HG02852 (cell line): ENCODE measurements around the gene ST3GAL4.
A peak's percentile ranks its signal among the peaks of the same experiment; 100 is the strongest.
"Not testable (repeated sequence)": the region's sequence is repeated elsewhere in the genome, so short reads cannot be mapped to it uniquely, and the experiment has no call there.

Experiments
- ATAC-seq: cut with Tn5 transposase; IDR thresholded peaks from one replicate; pipeline ENCODE4 v1.9.1; 2021; ENCODE audit warnings: mild to moderate bottlenecking, moderate library complexity; ENCODE audit not compliant: unreplicated experiment

The ST3GAL4 gene, protein sequence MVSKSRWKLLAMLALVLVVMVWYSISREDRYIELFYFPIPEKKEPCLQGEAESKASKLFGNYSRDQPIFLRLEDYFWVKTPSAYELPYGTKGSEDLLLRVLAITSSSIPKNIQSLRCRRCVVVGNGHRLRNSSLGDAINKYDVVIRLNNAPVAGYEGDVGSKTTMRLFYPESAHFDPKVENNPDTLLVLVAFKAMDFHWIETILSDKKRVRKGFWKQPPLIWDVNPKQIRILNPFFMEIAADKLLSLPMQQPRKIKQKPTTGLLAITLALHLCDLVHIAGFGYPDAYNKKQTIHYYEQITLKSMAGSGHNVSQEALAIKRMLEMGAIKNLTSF

GRCh38 chr11:126355324-126355925 lies at the start of gene ST3GAL4:
TSS of gene ST3GAL4 (plus strand) at chr11:126355686. CDS start at chr11:126406156, 50,470 bp downstream.
- peak; percentile 57 for ATAC-seq

DNA sequence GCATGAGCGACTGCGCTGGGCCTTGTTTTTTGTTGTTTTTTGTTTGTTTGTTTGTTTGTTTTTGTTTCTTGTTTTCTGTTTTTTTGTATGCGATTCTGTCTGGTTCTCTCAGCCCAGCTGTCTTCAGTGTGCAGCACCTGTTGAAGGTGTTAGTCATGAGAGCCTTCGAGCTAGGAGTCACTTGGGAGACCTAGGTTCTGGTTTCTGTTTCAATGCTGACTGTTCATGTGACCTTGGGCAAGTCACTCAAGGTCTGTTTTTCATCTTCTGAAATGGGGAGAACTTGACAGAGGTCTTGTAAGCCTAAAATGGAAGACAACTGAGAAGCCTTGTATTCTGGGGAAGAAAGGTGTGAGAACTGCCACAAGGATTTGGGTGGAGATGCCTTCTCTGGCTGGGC lies 49.8 kb upstream of the ST3GAL4 start:
- peak; percentile 49 for ATAC-seq

DNA sequence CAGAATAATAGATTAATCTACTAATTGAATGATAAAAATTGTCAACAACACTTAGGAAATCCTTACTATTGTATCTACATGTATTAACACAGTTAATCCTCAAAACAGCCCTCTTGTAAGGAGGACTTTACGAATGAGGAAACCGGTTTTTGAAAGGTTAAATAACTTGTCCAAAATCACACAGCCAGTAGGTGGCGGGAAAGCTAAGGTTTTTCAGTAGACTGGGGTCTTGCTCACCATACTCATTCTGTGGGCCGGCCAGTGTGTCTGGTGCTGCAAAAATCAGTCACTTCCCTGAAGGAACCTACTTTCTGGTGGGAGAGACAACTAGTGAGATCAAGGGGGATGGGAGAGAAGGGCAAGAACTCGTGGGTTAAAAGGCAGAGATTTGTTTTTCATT lies 47.8 kb upstream of the ST3GAL4 start:
- no peak for ATAC-seq

- no peak for ATAC-seq
These were observed 47.2 kb upstream of the ST3GAL4 start for GRCh38 chr11:126308271-126308671.

GRCh38 chr11:126308771-126309170 lies 46.7 kb upstream of the ST3GAL4 start:
- not testable (repeated sequence) for ATAC-seq

DNA sequence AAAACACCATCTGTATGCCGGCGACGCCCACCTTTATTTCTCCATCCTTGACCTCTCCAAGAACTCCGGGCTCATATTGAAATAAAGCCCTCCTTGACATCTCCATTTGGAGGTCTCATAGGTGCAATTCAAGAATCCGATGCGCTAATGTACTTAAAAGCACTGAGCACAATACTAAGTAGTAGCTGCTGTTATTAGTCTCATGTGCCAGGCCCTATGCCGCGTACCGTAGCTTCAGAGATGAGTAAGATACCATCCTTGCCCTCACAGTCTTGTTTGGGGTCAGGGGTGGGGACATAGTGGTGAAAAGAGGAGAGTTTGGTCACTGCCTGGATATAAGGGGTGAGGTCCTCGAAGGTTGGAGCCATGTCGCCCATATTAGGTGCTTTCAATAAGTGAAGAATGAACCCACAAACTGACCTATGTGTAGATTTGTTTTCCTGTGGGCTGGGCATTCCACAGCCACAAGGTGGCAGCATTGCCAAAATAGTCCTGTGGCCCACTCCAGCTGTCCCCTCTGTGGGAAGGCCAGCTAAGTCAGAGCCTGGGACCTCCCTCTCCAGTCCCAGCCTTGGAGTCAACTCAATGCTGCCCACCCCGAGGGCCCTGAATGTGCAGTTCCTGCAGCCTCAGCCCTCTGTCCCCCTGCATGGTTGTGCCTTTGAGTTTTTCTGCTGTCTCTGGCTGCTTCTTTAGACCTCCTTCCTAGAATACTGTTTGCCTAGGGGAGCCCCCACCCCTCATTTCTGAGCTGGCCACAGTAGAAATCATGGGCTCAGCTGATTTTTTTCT lies 45.1 kb upstream of the ST3GAL4 start:
- ATAC-seq: no peak

DNA sequence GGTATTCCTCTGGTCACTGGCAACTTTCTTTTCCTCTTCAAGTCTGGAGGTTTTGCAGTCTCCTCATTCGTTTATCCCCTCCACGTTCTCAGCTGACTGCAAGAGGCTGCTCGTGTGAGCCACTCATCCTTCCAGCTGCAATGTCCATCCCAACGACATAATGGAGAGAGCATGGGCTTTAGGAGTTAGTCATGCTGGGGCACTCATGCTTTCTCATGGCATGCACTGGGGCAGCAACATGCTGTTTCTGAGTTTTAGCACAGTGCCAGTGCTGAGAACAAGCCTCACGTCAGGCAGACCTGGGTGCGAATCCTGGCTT lies 44.5 kb upstream of the ST3GAL4 start:
- no peak for ATAC-seq

- peak; percentile 77 for ATAC-seq
These were observed 43.8 kb upstream of the ST3GAL4 start for GRCh38 chr11:126311401-126312291.

DNA sequence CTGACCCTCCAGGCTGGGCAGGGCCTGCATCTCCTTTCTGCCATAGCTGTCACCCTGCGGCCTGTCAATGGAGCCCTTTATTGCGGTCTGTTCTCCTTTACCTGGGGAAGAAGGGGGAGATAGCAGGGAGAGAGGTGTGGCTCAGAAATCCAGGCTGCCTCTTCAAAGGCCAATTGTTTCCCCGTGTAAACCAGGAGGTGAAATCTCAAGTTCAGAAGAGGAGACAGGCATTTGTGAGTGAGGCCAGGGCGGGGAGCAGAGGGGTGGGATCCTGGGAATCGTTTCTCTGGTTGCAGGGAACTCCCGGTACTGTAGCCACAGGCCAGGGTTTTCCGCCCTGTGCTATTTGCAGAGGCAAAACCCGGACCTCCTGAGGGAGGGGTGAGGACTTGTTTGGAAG lies 42.5 kb upstream of the ST3GAL4 start:
- no peak for ATAC-seq

DNA sequence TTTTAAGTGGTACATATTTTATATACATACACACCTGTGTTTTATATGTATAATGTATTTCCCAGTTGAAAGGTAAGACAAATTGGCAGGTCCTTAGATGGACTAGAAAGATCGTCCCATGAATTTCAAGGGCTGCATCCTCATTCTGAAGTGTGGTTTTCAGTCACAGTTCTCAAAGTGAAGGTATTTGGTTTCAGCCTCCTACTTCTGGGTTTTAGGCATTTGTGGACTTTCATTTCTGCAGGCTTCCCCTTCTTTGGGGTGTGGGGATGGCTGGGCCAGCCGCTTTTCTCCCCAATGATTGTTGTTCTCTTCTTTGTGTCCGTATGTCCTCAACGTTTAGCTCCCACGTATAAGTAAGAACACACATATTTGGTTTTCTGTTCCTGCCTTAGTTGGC lies 41.7 kb upstream of the ST3GAL4 start:
- ATAC-seq: no peak

- no peak for ATAC-seq
These were observed 38.1 kb upstream of the ST3GAL4 start for GRCh38 chr11:126317432-126317755.

DNA sequence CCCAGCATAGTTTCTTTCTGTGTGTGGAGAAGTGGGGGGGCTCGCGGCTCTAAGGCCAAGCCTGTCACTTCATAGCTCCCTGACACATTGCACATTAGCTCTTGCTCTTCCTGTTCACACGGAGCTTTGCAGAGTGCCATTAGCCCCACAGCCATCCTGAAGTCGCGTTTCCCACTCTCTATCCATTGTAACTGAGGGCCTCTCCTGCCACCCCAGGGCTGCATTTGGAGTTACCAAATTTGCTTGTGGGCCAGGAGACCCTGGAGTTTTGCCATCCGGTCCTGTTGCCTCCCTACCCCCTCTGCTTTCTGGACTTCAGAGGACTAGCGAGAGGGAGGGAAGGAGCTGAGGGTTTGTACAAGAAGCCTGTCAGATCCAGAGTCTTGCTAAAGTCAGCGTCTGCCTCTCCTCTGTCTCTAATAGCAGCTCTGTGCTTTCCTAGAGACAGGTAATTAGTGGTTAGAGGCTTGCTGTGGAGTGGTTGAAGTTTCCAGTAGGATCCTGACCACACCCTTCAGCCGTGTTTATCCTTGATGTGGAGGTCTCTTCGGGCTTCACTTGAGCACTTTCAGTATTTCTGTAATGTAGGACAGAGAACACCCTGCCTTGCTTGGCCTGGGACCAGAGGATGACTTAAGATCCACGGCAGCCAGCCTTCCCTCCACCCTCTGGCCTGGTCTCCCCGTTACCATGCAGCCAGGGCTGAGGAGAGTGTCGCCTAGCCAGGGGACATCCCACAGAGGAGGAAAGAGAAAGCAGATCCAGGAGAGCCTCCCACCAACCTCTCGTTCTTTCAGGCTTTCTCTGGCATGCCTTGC lies 37.5 kb upstream of the ST3GAL4 start:
- peak; percentile 19 for ATAC-seq

DNA sequence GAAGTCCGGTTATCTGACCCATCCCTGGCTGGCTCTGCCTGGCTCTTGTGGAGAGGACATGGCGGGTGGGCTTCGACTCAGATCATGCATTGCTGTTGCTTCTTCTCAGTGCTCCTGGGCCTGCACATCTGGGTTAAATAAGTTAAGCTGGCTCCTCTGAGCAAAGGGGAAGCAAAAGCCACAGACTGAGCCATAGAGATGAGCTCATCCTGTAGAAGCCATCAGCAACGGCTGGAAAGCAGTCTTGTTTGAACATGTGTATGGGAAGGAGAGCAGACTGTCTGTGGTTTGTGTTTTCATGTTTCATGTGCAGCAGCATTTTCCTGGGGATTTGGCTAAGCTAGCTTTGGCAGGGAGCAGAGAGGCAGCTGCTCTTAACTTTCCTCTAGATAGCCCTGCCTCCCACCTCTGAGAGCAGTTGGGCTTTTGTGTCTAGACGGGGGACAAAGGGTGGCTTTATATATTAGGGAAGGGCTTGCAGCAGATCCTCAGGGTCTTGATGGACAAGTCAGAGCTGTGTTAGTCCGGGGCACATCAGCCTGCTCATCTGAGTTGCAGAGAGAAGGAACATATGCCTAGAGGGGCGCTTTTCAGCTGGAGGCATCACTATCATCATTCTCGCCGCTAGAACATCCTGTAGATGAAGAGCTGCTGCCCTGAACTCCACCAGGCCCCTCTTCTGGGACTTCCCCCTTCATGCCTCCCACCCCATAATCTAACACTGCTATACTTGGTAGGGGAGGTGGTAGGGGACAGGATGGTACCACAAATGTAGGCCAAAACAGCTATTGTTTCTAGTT lies 36.7 kb upstream of the ST3GAL4 start:
- ATAC-seq: peak; percentile 89

DNA sequence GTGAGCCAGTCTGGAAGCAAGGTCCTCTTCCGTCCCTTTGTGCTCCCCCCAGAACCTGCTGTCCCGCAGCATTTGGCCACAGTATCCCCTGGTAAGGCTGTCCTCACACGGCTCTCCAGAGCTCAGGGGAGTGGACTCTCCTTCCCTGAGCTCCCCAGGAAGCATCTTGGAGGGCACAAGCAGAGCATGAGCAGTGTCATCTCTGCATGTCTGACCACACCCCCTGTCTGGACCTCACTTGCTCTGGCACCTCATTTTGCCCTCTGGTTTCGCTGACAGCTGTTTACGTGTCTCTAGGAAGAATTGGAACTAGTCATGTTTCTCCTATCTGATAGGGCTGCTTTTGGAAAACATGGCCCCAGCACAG lies 36.1 kb upstream of the ST3GAL4 start:
- no peak for ATAC-seq

DNA sequence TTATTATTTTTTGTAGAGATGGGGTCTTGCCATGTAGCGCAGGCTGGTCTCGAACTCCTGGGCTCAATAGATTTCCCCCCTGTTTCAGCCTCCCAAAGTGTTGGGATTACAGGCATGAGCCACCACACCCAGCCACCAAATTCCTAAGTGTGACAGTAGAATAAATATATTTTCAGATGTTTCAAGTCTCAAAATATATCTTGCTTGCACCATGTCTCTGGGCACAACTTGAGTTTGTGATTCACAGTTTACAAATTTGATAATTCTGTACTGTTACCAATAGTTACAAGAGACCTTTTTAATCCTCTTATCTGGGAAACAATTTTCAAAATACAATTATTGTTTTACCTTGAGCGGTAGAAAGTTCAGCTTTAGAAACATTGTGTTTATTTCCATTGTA lies 32.5 kb upstream of the ST3GAL4 start:
- ATAC-seq: no peak

GRCh38 chr11:126327281-126328000 lies 28.0 kb upstream of the ST3GAL4 start:
- no peak for ATAC-seq

- ATAC-seq: no peak
These were observed 27.5 kb upstream of the ST3GAL4 start for GRCh38 chr11:126328001-126328390.

DNA sequence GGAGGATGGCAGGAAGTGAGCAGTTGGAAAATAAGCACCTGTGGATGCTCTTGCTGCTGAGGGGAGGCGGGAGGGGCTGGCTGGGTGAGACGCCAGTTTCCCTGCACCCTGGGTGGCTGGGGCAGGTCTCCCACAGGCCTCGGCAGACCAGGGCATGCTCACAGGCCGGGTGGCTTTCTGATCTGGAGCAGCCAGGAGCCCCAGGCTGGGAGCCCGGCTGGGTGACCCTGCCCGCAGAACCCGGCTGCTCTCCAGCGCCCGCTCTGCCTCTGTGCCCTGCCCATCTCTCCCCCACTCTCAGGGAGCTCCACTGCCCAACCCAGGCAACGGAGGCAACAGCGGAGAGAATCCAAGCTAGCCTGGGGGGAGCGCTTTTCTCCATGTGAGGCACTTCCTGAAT lies 27.0 kb upstream of the ST3GAL4 start:
- no peak for ATAC-seq
